ENCODE data around the gene POGLUT3. TPM values are rescaled to one million over a fixed set of nuclear protein-coding genes. Genes with fewer than 3 reads are reported as not detected.

POGLUT3 gene, protein sequence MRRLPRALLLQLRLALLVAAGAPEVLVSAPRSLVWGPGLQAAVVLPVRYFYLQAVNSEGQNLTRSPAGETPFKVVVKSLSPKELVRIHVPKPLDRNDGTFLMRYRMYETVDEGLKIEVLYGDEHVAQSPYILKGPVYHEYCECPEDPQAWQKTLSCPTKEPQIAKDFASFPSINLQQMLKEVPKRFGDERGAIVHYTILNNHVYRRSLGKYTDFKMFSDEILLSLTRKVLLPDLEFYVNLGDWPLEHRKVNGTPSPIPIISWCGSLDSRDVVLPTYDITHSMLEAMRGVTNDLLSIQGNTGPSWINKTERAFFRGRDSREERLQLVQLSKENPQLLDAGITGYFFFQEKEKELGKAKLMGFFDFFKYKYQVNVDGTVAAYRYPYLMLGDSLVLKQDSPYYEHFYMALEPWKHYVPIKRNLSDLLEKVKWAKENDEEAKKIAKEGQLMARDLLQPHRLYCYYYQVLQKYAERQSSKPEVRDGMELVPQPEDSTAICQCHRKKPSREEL
- 8.4 to 12.3 TPM (median 11.1 TPM) in 5 replicates for total RNA-seq (2022; extraction: Qiagen RNA extraction)

DNA sequence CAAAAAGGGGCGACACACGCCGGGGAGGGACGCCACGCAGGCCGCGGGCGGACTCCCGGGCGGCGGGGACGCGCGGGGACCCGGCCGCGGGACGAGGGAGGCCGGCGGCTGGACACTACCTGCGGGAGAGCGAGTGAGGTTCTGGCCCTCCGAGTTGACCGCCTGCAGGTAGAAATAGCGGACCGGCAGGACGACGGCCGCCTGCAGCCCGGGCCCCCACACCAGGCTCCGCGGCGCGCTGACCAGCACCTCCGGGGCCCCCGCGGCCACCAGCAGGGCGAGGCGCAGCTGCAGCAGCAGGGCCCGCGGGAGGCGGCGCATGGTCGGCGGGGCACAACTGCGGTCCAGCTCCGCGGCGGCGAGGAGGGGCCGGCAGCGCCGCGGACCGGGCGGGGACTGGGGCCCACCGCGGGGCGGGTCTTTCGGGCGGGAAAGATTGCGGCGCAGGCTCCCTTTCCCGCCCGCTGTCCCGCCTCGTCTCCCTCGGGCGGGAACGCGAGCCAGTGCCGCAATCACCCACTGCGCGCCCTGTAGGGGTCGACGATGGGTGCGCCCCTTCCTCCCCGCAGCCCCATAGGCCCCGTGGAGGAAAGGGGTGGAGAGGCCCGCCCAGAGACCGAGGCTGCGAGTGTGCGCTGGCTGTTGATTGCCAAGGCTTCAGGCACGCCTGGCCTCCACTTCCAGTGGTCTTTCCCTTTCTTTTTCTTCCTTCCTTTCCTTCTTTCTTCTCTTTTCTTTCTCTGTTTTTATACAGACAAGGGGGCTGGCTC, at the start of gene POGLUT3:
Gene POGLUT3 (minus strand): TSS at position 339 of the 770 bp plus-strand sequence. CDS start 18 bp downstream, at position 321.

DNA sequence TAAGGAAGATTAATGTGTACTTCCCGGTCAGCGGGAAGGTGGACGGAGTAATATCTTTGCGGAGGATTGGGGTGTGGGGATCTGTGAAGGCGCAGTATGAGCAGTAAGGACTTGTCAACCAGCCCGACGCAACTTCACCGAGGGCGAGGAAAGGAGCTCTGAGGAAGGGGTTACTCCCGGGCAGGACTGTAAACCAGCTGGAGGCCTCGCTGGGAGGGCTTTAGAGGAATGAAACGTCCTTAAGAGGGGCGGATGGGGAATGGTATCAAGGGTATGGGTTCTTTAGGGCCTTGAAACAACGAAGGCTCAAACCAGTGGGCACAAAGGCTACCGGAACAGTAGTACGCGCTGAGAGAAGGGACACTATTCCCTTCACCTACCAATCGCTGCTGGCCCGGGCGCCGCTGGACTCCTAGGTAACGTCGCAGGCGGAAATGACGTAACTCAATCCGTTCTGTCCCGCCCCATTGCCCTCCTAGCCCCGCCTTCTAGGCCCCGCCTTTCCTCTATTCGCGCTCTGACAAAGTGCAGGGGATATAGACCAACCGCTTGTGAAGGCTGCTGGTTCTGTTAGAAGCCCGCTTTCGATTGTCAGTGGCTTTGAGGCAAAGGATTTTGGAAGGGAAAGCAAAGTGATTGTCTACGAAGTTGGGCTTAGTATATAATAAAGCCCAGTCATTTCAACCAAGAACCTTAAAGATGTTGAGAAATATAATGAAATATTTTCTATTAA, 30.9 kb downstream of the POGLUT3 start, which contains the start of gene C11orf65:
Gene C11orf65 (minus strand): TSS at position 439 of the 733 bp plus-strand sequence. CDS start 5,970 bp downstream, outside the sequence.

Other genes starting within 250 kb of the POGLUT3 start
- 0.16 to 0.60 TPM (median 0.21 TPM) in 5 replicates for gene C11orf65, start 30.9 kb downstream of the POGLUT3 start, total RNA-seq (2022; extraction: Qiagen RNA extraction)
- 0.02 to 0.05 TPM (median 0.02 TPM) in 5 replicates for gene EXPH5, start 95.4 kb upstream of the POGLUT3 start, total RNA-seq (2022; extraction: Qiagen RNA extraction)
- gene DDX10, start 166.7 kb upstream of the POGLUT3 start, total RNA-seq (2022; extraction: Qiagen RNA extraction): 33.9 to 41.4 TPM (median 38.0 TPM) in 5 replicates

All from A549 treated with Hydrocortisone at 1 μM for 4 hours (cell line).